BLaER1 (cell line): ENCODE data around the gene PITX1.

ENCODE experiments used
- H3K27ac ChIP-seq: shearing (Covaris generic); formaldehyde crosslinking; 2 replicates; pipeline ENCODE4 v1.8.1; 2022
- H3K27me3 ChIP-seq: shearing (Covaris generic); formaldehyde crosslinking; 2 replicates; pipeline ENCODE4 v1.8.1; 2022
- H3K36me3 ChIP-seq: shearing (Covaris generic); formaldehyde crosslinking; 2 replicates; pipeline ENCODE4 v1.8.1; 2022
- H3K4me1 ChIP-seq: shearing (Covaris generic); formaldehyde crosslinking; 2 replicates; pipeline ENCODE4 v1.8.1; 2022
- H3K4me2 ChIP-seq: shearing (Covaris generic); formaldehyde crosslinking; 2 replicates; pipeline ENCODE4 v1.8.1; 2022
- H3K4me3 ChIP-seq: shearing (Covaris generic); formaldehyde crosslinking; 2 replicates; pipeline ENCODE4 v1.8.1; 2022
- H3K9ac ChIP-seq: shearing (Covaris generic); formaldehyde crosslinking; 2 replicates; pipeline ENCODE4 v1.8.1; 2022
- H3K9me3 ChIP-seq: shearing (Covaris generic); formaldehyde crosslinking; 2 replicates; pipeline ENCODE4 v1.8.1; 2022
- H4K20me1 ChIP-seq: shearing (Covaris generic); formaldehyde crosslinking; 2 replicates; pipeline ENCODE4 v1.8.1; 2022
- Cebpa-rat ChIP-seq: shearing (Covaris generic); IDR thresholded peaks from 2 replicates; pipeline ENCODE4 v1.8.1; 2022

The PITX1 gene

DNA sequence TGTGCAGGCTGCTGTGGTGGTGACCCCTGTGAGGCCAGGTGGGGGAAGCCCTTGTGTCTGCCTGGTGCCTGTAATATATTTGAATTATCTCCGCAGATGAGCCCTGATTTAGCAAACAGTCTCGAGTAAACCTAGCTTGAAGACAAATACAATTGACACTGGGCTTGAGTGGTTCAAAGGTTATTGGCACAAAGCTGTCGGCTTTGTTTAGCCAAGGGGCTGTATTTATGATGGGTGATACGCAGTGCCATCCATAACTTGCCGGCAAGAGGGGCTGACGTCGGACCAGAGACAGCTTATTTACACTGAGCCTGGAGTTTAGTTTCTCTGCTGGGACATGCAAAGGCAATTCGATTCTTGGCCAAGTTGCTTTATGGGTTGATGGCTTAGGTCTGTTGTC is 20.0 kb upstream of the PITX1 start:
- H3K27ac ChIP-seq = no peak overlapping the region
- H3K27me3 ChIP-seq = no peaks in the 10 kb centered on the region
- H4K20me1 ChIP-seq = no peaks in the 10 kb centered on the region
- no peak overlapping the region for H3K9ac ChIP-seq
- peak overlapping the region; percentile 68 for H3K4me2 ChIP-seq
- no peaks in the 10 kb centered on the region for H3K36me3 ChIP-seq
- no peaks in the 10 kb centered on the region for H3K9me3 ChIP-seq
- no peak overlapping the region for H3K4me3 ChIP-seq
- TF ChIP-seq Cebpa-rat = no peak
- peaks cover 22% of the 10 kb centered on the region for H3K4me1 ChIP-seq

DNA sequence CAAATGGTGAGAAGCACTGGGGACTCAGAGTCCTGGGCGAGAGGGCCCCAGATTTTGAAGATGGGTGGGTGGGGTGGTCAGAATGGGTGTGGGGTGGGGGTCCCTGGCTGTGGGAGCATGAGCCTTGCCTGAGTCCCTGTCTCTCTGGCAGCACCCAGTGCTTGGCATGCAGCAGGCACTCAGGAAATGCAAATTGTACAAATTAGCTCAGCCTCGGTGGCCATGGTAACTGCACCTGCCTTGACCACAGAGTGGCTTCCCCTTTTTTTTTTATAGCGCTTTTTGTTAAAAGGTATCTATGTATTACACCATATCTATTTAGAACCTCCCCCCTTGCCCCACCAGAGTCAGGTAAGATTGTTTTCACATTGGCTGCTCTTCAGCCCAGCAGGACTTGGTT is 19.2 kb upstream of the PITX1 start:
- Histone ChIP-seq H3K4me2 (peak overlapping the region; percentile 68), H3K4me3 (no peak overlapping the region), H3K27me3 (no peaks in the 10 kb centered on the region), H3K9me3 (no peaks in the 10 kb centered on the region), H3K9ac (no peak overlapping the region), H4K20me1 (no peaks in the 10 kb centered on the region), H3K4me1 (peaks cover 22% of the 10 kb centered on the region), H3K36me3 (no peaks in the 10 kb centered on the region), H3K27ac (no peak overlapping the region)
- no peak for TF ChIP-seq Cebpa-rat

DNA sequence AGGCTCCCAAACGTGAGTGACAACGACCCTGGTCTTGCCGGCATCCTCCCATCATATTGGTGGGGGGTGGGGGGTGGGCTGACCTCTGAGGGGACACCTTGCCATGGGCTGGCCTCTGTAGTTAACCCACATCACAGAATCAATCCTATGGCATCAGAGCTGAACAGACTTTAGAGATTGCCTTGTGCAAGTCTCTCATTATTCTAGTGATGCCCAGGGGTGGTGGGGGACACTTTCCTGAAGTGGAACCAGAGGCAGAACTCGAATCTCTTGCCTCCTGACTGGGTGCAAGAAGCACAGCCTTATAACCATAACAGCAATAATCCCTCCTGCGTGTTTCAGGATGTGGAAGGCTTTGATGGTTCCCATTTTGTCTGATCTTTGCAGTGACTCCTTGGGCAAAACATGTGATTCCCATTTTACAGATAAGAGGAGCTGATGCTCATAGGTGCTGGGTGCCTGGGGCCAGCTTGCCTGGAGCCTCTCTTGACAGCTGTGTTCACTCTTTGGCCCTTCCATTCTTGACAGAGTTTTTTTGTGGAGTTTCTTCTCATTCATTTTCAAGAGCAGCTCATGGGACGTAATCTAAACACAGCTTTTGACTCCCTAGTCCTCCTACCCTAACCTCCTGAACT is 18.6 kb upstream of the PITX1 start:
- H3K9me3 ChIP-seq = no peaks in the 10 kb centered on the region
- TF ChIP-seq Cebpa-rat = no peak
- H3K27ac ChIP-seq = no peak overlapping the region
- no peaks in the 10 kb centered on the region for H3K36me3 ChIP-seq
- H3K4me2 ChIP-seq = peak overlapping the region; percentile 68
- no peaks in the 10 kb centered on the region for H3K27me3 ChIP-seq
- H3K4me1 ChIP-seq = peaks cover 22% of the 10 kb centered on the region
- no peaks in the 10 kb centered on the region for H4K20me1 ChIP-seq
- H3K9ac ChIP-seq = no peak overlapping the region
- H3K4me3 ChIP-seq = no peak overlapping the region

DNA sequence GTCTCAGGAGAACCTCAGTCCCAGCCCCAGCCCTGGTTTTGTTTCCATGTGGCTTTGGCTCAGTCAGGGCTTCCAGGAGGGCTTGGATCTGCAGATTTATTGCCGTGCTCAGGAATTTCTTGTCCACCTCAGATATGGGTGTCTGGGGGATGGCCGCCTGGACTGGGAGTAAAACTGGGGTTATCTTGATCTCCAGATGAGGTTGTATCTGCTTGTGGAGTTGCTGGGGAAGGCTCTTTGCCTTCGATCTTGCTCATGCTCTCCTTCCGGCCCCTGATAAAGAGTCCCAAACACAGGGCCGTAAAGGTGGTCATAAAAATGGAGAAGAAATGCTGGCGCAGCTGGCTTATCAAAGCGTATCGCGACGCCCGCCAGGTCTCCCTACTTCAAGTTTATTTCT is 17.8 kb upstream of the PITX1 start:
- no peak overlapping the region for H3K9ac ChIP-seq

DNA sequence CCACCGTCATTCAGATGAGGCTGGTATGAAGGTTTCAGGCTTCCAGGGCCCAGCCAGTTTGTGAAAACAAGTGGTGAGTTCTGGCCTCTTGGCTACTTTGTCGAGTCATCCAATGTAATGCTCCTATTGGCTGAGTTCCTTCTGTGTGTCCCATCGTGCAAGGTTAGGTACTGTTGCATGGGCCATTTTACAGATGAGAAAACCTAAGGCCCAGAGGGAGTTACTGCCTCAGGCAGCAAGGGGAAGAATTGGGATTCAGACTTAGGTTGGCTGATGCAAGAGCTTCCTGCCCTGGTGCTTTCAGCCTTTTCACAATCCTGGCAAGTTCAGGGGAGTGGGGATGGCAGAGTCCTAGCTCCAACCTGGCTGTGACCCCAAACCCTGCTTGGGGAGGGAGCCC is 17.4 kb upstream of the PITX1 start:
- H3K27me3 ChIP-seq = no peaks in the 10 kb centered on the region
- H3K4me1 ChIP-seq = peaks cover 22% of the 10 kb centered on the region
- H4K20me1 ChIP-seq = no peaks in the 10 kb centered on the region
- no peak overlapping the region for H3K27ac ChIP-seq
- H3K9me3 ChIP-seq = no peaks in the 10 kb centered on the region
- H3K4me2 ChIP-seq = no peak overlapping the region
- no peak overlapping the region for H3K9ac ChIP-seq
- no peak overlapping the region for H3K4me3 ChIP-seq
- no peaks in the 10 kb centered on the region for H3K36me3 ChIP-seq
- TF ChIP-seq Cebpa-rat = no peak

More for the DNA sequence above, 17.8 kb upstream of the PITX1 start:
- no peaks in the 10 kb centered on the region for H3K36me3 ChIP-seq
- H3K9me3 ChIP-seq = no peaks in the 10 kb centered on the region
- no peak for TF ChIP-seq Cebpa-rat
- no peaks in the 10 kb centered on the region for H4K20me1 ChIP-seq
- no peak overlapping the region for H3K27ac ChIP-seq
- no peak overlapping the region for H3K4me3 ChIP-seq
- no peak overlapping the region for H3K4me2 ChIP-seq
- H3K27me3 ChIP-seq = no peaks in the 10 kb centered on the region
- peaks cover 22% of the 10 kb centered on the region for H3K4me1 ChIP-seq

DNA sequence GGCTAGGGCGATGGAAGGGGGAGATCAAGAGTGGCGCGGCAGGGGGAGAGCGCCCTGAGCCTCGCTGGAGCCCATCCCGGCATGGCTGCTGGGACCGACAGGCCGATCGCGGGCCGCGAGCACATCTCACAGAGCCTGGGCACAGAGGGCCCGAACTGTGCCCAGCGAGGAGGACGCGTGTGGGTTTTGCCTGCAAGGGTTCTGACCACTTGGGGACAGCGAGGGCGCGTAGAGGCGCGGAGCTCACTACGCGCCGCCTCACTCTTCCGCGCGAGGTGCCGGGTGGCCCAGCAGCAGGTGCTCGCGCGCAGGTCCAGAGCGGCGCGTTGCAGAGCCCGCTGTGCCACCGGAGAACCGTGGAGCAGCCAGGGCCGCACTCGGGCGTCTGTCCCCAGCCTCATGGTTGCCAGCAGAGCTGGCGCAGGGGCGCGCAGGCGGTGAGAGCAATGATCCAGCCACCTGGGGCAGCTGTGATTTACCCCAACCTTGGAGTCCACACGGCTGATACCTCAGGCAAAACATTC is 16.3 kb upstream of the PITX1 start:
- H3K36me3 ChIP-seq = no peaks in the 10 kb centered on the region
- H3K27ac ChIP-seq = no peak overlapping the region
- TF ChIP-seq Cebpa-rat = no peak
- no peaks in the 10 kb centered on the region for H3K9me3 ChIP-seq
- H4K20me1 ChIP-seq = no peaks in the 10 kb centered on the region
- H3K4me2 ChIP-seq = no peak overlapping the region
- H3K27me3 ChIP-seq = no peaks in the 10 kb centered on the region
- H3K9ac ChIP-seq = no peak overlapping the region
- H3K4me3 ChIP-seq = no peak overlapping the region
- H3K4me1 ChIP-seq = peaks cover 22% of the 10 kb centered on the region

DNA sequence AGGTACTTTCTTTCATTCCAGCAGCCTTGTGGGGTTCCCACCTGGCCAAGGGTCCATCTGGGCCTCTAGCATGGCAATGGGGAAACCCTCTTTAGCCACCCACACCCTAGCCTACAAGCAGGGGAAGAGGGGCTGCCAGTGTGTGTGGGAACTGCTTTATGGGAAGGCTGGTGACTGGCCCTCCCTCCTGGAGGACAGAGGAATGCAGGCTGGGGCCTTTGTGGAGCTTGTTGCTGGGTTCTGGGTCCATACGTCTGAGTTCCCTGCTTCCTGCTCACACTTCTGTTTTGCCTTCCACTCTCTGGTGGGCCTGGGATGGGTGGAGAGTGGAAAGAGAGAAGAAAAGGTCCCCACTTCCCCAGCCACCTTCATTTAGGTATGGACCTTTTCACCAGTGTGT is 14.9 kb upstream of the PITX1 start:
- no peak overlapping the region for H3K9ac ChIP-seq
- no peak overlapping the region for H3K4me3 ChIP-seq
- no peak overlapping the region for H3K27ac ChIP-seq
- H3K4me2 ChIP-seq = no peak overlapping the region
- no peaks in the 10 kb centered on the region for H3K36me3 ChIP-seq
- H3K27me3 ChIP-seq = peaks cover 8% of the 10 kb centered on the region; the same call in 1 of the 2 replicates
- TF ChIP-seq Cebpa-rat = no peak
- H3K4me1 ChIP-seq = peaks cover 22% of the 10 kb centered on the region
- H4K20me1 ChIP-seq = no peaks in the 10 kb centered on the region
- no peaks in the 10 kb centered on the region for H3K9me3 ChIP-seq

DNA sequence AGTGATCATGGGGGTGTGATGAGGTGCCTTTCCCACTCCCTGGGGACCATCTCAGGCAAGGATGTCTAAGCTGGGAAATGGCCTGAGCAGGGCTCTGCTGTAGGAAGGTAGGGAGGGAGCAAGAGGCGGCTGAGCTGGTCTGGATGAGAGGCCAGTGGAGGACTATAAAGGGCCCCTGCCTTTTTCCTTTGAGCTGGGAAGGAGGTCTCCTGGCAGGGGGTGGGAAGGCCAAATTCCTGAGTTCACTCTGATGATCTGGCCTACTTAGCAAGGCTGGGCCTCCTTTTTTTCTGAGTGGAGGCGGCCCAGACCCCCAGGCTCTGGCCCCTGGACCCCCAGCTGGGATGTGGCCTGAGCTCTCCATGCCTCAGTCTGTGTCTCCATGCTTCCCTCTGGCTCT is 14.3 kb upstream of the PITX1 start:
- H4K20me1 ChIP-seq = no peaks in the 10 kb centered on the region
- H3K4me3 ChIP-seq = no peak overlapping the region
- TF ChIP-seq Cebpa-rat = no peak
- peaks cover 15% of the 10 kb centered on the region for H3K4me1 ChIP-seq
- no peak overlapping the region for H3K4me2 ChIP-seq
- H3K27ac ChIP-seq = no peak overlapping the region
- H3K27me3 ChIP-seq = peaks cover 15% of the 10 kb centered on the region
- no peaks in the 10 kb centered on the region for H3K9me3 ChIP-seq
- no peaks in the 10 kb centered on the region for H3K36me3 ChIP-seq
- no peak overlapping the region for H3K9ac ChIP-seq

DNA sequence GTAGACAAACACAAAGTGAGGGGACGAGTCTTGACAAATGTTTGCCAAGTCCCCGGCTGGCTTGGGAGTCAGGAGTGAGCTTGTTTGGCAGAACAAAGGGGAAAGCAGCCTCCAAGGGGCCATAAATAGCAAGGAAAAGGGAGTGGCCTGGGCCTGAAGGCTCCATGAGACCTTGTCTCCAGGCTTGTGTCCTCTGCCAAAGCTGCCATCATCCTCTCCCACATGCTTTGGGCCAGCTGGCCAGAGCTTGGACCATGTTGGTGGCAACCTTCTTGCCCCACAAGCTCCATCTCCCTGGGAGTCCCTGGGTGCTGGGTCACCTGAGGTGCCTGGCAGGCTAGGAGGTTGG is 13.3 kb upstream of the PITX1 start:
- H3K27ac ChIP-seq = no peak overlapping the region
- peaks cover 24% of the 10 kb centered on the region for H3K27me3 ChIP-seq
- no peak overlapping the region for H3K4me2 ChIP-seq
- H4K20me1 ChIP-seq = no peaks in the 10 kb centered on the region; the same call in 1 of the 2 replicates
- H3K4me1 ChIP-seq = peaks cover 7% of the 10 kb centered on the region; the same call in 1 of the 2 replicates
- H3K36me3 ChIP-seq = no peaks in the 10 kb centered on the region
- no peak for TF ChIP-seq Cebpa-rat
- H3K9me3 ChIP-seq = no peaks in the 10 kb centered on the region
- no peak overlapping the region for H3K9ac ChIP-seq
- H3K4me3 ChIP-seq = no peak overlapping the region

DNA sequence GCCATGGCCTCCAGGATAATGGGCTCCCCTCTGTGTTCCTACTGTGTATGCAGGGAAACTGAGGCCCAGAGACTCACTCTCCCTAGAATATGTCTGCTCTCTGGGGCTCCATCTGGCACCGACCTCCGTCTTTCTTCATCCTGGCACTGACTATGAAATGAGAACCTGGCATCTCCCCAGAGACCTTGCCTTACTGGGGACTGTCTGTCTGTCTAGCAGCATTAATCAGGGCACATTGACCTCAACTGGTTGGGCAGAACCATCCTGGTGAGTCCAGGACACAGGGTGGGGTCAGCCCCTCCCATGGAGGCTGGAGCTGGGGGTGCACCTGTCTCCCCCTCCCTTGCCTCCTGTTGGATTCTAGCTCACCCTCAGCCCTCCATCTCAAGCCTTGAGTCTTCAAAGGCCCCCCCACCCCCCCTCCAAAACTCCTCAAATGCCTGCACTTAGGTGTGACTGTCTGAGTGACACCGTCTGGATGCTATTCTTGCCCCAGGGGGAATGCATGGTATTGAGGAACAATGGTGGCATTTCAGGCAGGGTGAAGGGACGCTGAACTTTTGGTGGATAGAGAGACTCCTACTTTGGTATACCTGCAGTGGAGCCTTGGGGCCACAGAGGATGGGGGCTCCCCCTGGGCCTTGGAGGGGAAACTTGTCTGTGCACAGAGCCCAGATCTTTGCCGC is 12.8 kb upstream of the PITX1 start:
- Histone ChIP-seq H3K36me3 (no peaks in the 10 kb centered on the region), H3K27ac (no peak overlapping the region), H3K9ac (no peak overlapping the region), H3K4me3 (no peak overlapping the region), H3K4me1 (peaks cover 7% of the 10 kb centered on the region; the same call in 1 of the 2 replicates), H3K27me3 (peaks cover 29% of the 10 kb centered on the region), H3K4me2 (no peak overlapping the region), H4K20me1 (peaks cover 5% of the 10 kb centered on the region; the same call in 1 of the 2 replicates), H3K9me3 (no peaks in the 10 kb centered on the region)
- no peak for TF ChIP-seq Cebpa-rat
